Activated CD4-positive, alpha-beta T cell treated with anti-CD3 and anti-CD28 coated beads, Interleukin-2, Interleukin-6, amounts not matched to agents 100 ng/mL and 50 ng/mL, durations not matched to agents 16 hours and 8 hours (primary cell): Measurements from ENCODE around the gene RBM47.
"Not testable (repeated sequence)": the region's sequence is repeated elsewhere in the genome, so short reads cannot be mapped to it uniquely, and the experiment has no call there.

ENCODE experiments used
- DNase-seq: peaks from one replicate; pipeline ENCODE4 v3.0.0-alpha.2; 2020

RBM47 gene

DNA sequence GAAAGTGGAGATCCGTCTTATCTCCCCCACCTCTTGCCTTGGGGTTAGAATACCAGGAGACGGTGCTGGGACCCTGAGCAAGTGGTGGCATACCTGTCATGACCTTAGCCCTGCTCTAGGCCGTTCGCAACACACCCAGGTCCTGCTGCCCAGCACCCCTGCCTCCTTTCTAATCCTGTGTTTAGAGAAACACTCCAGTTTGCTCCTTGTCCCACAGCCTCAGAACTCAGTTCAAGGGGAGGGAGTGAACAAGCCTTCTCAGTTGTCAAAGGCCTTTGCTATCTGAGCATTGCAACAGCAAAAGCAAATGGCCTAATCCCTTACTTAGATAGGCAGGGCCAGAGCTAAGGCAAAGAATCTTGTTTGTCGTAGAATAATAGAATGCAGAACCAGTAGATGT, 226.6 kb downstream of the RBM47 start:
- DNase-seq = no peak

- DNase-seq = no peak
These were observed 227.1 kb downstream of the RBM47 start for GRCh38 chr4:40402556-40402955.

- DNase-seq = no peak
These were observed 228.0 kb downstream of the RBM47 start for GRCh38 chr4:40401631-40402030.

GRCh38 chr4:40401096-40401495, 228.6 kb downstream of the RBM47 start:
- no peak for DNase-seq

GRCh38 chr4:40399578-40399977, 230.1 kb downstream of the RBM47 start:
- no peak for DNase-seq

- DNase-seq = no peak
These were observed 233.5 kb downstream of the RBM47 start for GRCh38 chr4:40395908-40396793.

DNA sequence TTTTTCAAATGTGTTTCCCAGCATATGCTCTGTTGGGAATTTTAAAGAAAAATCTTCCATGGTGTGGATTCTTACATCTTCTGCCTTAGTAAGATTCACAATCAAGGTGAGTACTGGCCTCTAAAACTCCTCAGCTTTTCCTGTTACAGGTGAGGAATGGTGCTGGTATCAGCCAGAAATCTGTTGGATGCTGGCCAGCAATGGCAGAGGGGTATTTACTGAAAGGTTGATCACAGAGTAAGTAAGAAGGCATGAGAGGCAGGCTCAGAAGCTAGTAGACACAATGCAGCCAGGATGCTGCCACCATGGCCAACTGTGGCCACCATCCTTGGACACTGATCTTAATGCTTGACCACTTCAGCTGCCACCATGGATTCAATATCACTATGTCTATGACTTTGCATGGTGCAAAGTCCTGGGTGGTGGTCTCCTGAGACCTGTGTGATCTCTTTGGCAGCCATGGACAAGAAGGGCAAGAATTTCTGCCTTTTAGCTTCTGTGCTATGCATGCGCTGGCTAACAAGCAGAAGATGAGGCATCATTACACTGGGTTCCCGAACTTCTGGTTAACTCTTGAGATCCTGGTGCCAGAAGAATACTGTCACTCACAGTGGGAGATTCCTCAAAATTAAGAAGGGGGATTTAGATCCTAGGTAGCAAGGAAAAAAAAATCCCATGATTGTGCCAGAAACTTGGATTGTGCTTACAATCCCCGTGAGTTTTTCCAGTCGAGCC, 234.3 kb downstream of the RBM47 start:
- DNase-seq = no peak

GRCh38 chr4:40394236-40394635, 235.4 kb downstream of the RBM47 start:
- no peak for DNase-seq

DNA sequence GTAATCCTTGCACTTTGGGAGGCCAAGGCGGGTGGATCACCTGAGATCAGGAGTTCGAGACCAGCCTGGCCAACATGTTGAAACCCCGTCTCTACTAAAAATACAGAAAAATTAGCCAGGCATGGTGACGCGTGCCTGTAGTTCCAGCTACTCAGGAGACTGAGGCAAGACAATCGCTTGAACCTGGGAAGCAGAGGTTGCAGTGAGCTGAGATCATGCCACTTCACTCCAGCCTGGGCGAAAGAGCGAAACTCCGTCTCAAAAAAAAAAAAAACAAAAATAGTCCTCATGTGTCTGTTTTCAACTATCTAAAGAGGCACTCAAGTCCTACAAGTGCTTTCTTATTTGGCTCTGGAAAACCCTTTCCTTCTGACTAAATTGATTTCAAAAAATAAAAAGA, 237.4 kb downstream of the RBM47 start:
- not testable (repeated sequence) for DNase-seq

- no peak for DNase-seq
These were observed 239.7 kb downstream of the RBM47 start for GRCh38 chr4:40389986-40390385.

GRCh38 chr4:40388239-40388638, 241.4 kb downstream of the RBM47 start:
- no peak for DNase-seq

DNA sequence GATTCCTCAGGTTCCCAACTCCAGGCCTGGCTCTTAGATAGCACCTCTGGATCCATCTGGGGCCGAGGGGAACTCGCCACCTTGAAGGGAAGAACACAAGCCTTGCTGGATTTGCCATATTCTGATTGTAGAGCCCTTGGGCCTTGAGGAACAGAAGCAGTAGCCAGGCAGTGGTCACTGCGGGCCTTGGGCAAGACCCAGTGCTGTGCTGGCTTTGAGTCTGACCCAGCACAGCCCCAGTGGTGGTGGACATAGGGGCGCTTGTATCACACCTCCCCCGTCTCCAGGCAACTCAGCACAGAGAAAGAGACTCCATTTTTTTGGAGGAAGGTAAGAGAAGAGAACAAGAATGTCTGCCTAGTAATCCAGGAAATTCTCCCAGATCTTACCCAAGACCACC, 249.0 kb downstream of the RBM47 start:
- DNase-seq = no peak

GRCh38 chr4:40379248-40379647, 250.4 kb downstream of the RBM47 start:
- DNase-seq = no peak

DNA sequence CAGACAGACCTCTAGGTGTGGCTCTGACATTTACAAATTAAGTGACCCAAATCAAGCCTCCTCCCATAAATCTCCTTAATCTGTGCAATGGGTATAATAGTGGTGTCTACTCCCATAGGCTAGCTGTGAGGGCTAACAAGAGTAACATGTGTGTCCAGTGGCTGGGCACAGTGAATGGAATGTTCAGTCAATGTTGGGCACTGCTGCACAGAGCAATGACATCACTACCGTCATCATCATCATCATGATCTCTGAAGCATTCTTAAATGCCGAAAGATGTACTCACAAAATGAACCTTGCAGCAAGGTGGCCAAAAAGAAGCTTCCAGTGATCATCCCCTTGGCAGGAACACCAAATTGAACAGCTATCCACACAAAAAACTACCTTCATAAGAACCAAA, 251.0 kb downstream of the RBM47 start:
- DNase-seq = no peak

- no peak for DNase-seq
These were observed 251.9 kb downstream of the RBM47 start for GRCh38 chr4:40377512-40378365.

- no peak for DNase-seq
These were observed 254.0 kb downstream of the RBM47 start for GRCh38 chr4:40375620-40376019.

DNA sequence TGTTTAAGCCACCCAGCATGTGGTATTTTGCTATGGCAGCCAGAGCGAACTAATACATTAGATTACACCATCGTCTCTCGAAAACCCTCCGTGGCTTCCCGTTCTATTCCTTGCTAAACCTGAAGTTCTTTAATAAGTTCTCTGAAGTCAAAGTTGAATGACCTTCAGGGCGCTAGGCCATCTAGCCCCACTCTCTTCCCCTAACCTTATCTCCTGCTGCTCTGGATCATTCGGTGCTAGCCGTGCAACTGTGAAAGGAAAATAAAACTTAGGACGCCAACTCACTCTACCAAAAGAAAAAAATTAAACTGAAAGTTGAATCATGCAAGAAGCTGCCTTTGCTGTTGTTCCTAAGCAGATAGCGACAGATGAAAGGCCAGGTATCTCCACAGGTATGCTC, 254.6 kb downstream of the RBM47 start:
- DNase-seq = no peak

DNA sequence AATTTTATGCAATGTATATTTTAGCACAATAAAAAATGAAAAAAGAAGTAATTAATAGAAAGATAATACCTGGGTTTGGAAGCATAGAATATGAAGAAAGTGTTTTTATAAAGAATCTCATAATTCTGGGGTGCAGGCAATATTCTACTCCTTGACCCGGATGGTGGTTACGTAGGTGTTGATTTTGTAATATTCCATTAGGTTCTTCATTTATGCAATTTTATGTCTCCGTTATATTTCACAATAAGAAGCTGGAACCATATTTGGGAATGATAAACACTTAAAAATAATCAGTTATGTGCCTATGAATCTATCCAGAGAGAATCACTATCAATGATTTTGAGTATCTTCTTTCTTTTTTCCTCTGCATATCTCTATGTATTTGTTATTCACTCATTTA, 256.0 kb downstream of the RBM47 start:
- no peak for DNase-seq
